ENCODE data around the gene ACTC1. TPM values are rescaled to one million over a fixed set of nuclear protein-coding genes. Genes with fewer than 3 reads are reported as not detected.

ACTC1 gene
- total RNA-seq, 2 experiments from 2014 or later = not detected

DNA sequence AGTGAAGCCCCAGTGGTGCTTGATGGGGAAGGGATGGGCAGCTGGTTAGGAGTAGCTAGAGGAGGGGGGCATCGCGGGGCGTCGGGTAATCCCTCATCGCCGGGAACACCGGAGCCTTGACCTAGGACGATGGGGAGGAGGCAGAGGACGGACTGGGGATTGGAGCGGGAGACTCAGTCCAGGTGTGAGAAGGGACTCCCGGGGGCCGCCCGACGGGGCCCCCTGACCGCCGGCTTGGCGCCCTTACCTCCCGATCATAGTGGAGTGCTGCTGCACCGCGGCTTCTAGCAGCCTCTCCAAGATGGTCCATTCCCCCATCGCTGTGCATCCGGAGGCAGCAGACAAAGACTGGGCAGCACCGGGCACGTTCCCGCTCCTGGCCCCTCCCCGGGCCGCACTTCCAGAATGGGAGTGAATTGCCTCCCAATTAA is 41.2 kb downstream of the ACTC1 start:
- H3K4me3 Mint-ChIP-seq = no peak overlapping the region
- H3K9me3 Mint-ChIP-seq = no peaks in the 10 kb centered on the region
- no peak overlapping the region for H3K4me3 ChIP-seq (ENCODE audit: low read length)
- H3K36me3 ChIP-seq (ENCODE audit: insufficient read depth, low read length) = no peaks in the 10 kb centered on the region
- intact Hi-C loops (cut with DNase I, micrococcal nuclease) = no loop called here
- ChIA-PET POLR2A (no interaction called here), CTCF (no interaction called here)
- peaks cover 36 to 55% of the 10 kb centered on the region in 2 experiments for H3K27me3 ChIP-seq (ENCODE audit: control insufficient read depth in 1 of 2, insufficient read depth in 2 of 2, low read length in 2 of 2)
- H3K4me1 ChIP-seq (ENCODE audit: insufficient read depth, low read length) = no peaks in the 10 kb centered on the region
- no peak overlapping the region for H3K27ac Mint-ChIP-seq
- TF ChIP-seq CTCF (IDR thresholded peaks at IDR 0.05) = no peak
- no peak overlapping the region for H3K27ac ChIP-seq (ENCODE audit: low read depth in 1 of 2, low read length in 2 of 2)
- no peak for DNase-seq
- H3K9me3 ChIP-seq (ENCODE audit: control insufficient read depth in 1 of 2, insufficient read depth in 1 of 2, low read length in 2 of 2) = peaks cover 0 to 7% of the 10 kb centered on the region in 2 experiments
- H3K27me3 Mint-ChIP-seq = peaks cover 87% of the 10 kb centered on the region
- ATAC-seq (ENCODE audit: poor library complexity) = no peak
- no peaks in the 10 kb centered on the region for H3K36me3 Mint-ChIP-seq (ENCODE audit: low read depth)
- H3K4me1 Mint-ChIP-seq (ENCODE audit: low read depth) = no peaks in the 10 kb centered on the region

- H3K27me3 ChIP-seq (ENCODE audit: control insufficient read depth in 1 of 2, insufficient read depth in 2 of 2, low read length in 2 of 2) = peaks cover 36 to 55% of the 10 kb centered on the region in 2 experiments
- intact Hi-C loops (cut with DNase I, micrococcal nuclease) = no loop called here
- CTCF ChIA-PET = no interaction called here
- no peak for DNase-seq
- peaks cover 0 to 7% of the 10 kb centered on the region in 2 experiments for H3K9me3 ChIP-seq (ENCODE audit: control insufficient read depth in 1 of 2, insufficient read depth in 1 of 2, low read length in 2 of 2)
- H3K4me3 Mint-ChIP-seq = no peak overlapping the region
- no peaks in the 10 kb centered on the region for H3K4me1 Mint-ChIP-seq (ENCODE audit: low read depth)
- H3K36me3 ChIP-seq (ENCODE audit: insufficient read depth, low read length) = no peaks in the 10 kb centered on the region
- no peak for TF ChIP-seq CTCF (IDR thresholded peaks at IDR 0.05)
- POLR2A ChIA-PET = no interaction called here
- ATAC-seq (ENCODE audit: poor library complexity) = no peak
- no peak overlapping the region for H3K4me3 ChIP-seq (ENCODE audit: low read length)
- no peaks in the 10 kb centered on the region for H3K4me1 ChIP-seq (ENCODE audit: insufficient read depth, low read length)
- H3K36me3 Mint-ChIP-seq (ENCODE audit: low read depth) = no peaks in the 10 kb centered on the region
- no peak overlapping the region for H3K27ac Mint-ChIP-seq
- H3K27me3 Mint-ChIP-seq = peaks cover 86% of the 10 kb centered on the region
- H3K9me3 Mint-ChIP-seq = no peaks in the 10 kb centered on the region
- H3K27ac ChIP-seq (ENCODE audit: low read depth in 1 of 2, low read length in 2 of 2) = no peak overlapping the region
Observed at GRCh38 chr15:34753236-34753894, 42.0 kb downstream of the ACTC1 start.

DNA sequence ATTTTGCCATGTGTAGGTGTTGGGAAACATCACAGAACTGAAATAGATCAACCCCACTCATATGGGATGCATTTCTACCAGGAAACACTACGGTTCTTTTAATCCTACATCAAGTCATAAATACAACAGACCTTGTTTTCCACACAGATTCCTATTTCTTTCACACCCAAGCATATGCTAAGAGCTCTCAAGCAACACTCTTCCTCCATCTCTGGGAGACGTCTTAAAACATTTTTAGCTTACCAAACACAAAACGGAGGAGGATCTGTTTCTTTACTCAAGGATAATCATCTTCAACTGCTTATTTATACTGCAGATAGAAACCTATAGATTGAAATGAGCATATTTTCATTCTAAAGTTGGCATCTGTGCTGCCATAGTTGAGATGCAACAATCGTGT is 45.7 kb downstream of the ACTC1 start:
- ChIA-PET POLR2A (no interaction called here), CTCF (no interaction called here)
- intact Hi-C loops (cut with DNase I, micrococcal nuclease) = no loop called here
- Mint-ChIP-seq H3K9me3 (no peaks in the 10 kb centered on the region), H3K27me3 (peaks cover 83% of the 10 kb centered on the region), H3K36me3 (ENCODE audit: low read depth) (no peaks in the 10 kb centered on the region), H3K4me3 (no peak overlapping the region), H3K27ac (no peak overlapping the region), H3K4me1 (ENCODE audit: low read depth) (no peaks in the 10 kb centered on the region)
- Histone ChIP-seq H3K36me3 (ENCODE audit: insufficient read depth, low read length) (no peaks in the 10 kb centered on the region), H3K27ac (ENCODE audit: low read depth in 1 of 2, low read length in 2 of 2) (no peak overlapping the region), H3K9me3 (ENCODE audit: control insufficient read depth in 1 of 2, insufficient read depth in 1 of 2, low read length in 2 of 2) (peaks cover 0 to 7% of the 10 kb centered on the region in 2 experiments), H3K4me1 (ENCODE audit: insufficient read depth, low read length) (no peaks in the 10 kb centered on the region), H3K4me3 (ENCODE audit: low read length) (no peak overlapping the region), H3K27me3 (ENCODE audit: control insufficient read depth in 1 of 2, insufficient read depth in 2 of 2, low read length in 2 of 2) (peaks cover 20 to 24% of the 10 kb centered on the region in 2 experiments)
- DNase-seq = no peak
- TF ChIP-seq CTCF (IDR thresholded peaks at IDR 0.05) = no peak
- ATAC-seq (ENCODE audit: poor library complexity) = no peak

Other genes with a start within 250 kb of the ACTC1 start
- gene GOLGA8B, start 211.9 kb downstream of the ACTC1 start, total RNA-seq = 100 to 1,000 TPM; 244 to 247 TPM
- gene GJD2, start 40.6 kb downstream of the ACTC1 start, total RNA-seq = not detected
- gene AQR, start 174.2 kb upstream of the ACTC1 start, total RNA-seq = 10 to 100 TPM; 40.4 to 40.7 TPM
- gene ZNF770, start 192.7 kb upstream of the ACTC1 start, total RNA-seq = 10 to 100 TPM; 35.4 to 37.9 TPM